BE2C (cell line): Measurements from ENCODE around the gene HOXA7.

Source experiments
- DNase-seq: peaks from one replicate; pipeline ENCODE4 v3.0.0-alpha.2; 2020
- H3K27me3 ChIP-seq: fragments of 250-450 bp; sonication (Bioruptor Pico); 2 replicates; pipeline ENCODE4 v1.5.1; 2020; ENCODE audit warnings: mild to moderate bottlenecking
- H3K36me3 ChIP-seq: fragments of 250-450 bp; sonication (Bioruptor Pico); 2 replicates; pipeline ENCODE4 v1.5.1; 2020; ENCODE audit warnings: mild to moderate bottlenecking
- H3K4me1 ChIP-seq: fragments of 250-450 bp; sonication (Bioruptor Pico); 2 replicates; pipeline ENCODE4 v1.5.1; 2020
- H3K4me3 ChIP-seq: 2 replicates; pipeline ENCODE4 v1.5.1; 2011; ENCODE audit warnings: low read depth, low read length
- H3K9me3 ChIP-seq: fragments of 250-450 bp; sonication (Bioruptor Pico); 2 replicates; pipeline ENCODE4 v1.5.1; 2020
- TF ChIP-seq, protein P1 (sequence below): IDR thresholded peaks from 2 replicates; pipeline ENCODE4 v1.5.1; 2012; ENCODE audit warnings: mild to moderate bottlenecking, low read depth, low read length

Gene HOXA7

DNA sequence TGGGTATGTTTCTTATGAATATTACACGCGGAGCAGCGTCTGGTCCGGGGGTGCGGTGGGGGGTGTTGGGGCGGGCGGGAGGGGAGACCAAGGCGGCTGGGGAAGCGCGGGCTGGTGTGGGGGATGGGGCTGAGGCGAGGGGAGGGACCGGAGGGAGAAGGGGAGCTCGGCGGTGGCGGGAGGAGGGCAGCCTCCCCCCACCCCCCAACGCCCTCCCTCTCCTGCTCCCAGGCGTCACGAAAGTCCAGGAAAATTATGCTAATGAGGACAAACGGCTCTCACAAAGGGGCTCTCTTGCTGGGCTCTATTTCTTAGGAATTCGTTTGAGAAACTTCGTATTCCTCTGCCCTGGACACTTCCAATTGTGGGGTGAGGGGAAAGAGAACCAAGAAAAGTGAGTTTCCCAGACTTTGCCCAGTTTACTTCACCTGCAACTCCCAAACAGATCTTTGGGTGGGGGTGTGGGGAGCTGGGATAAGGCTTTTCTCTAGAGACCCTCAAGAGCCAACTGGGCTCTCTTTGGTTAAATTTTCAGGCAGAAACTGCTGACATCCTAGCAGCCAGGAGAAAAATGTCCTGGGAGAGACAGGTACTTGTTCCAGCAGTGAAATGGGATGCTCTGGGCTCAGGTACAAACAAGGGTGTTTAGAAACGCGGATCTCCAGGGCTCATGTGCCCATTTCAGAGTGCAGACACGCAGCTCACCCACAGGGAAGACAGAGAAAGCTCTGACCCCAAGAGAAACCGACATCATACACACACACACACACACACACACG is 42.3 kb downstream of the HOXA7 start:
- H3K27me3 ChIP-seq: peaks cover 95% of the 10 kb centered on the region
- no peak for DNase-seq
- H3K9me3 ChIP-seq: no peaks in the 10 kb centered on the region
- no peak overlapping the region for H3K4me3 ChIP-seq
- TF ChIP-seq, protein P1, sequence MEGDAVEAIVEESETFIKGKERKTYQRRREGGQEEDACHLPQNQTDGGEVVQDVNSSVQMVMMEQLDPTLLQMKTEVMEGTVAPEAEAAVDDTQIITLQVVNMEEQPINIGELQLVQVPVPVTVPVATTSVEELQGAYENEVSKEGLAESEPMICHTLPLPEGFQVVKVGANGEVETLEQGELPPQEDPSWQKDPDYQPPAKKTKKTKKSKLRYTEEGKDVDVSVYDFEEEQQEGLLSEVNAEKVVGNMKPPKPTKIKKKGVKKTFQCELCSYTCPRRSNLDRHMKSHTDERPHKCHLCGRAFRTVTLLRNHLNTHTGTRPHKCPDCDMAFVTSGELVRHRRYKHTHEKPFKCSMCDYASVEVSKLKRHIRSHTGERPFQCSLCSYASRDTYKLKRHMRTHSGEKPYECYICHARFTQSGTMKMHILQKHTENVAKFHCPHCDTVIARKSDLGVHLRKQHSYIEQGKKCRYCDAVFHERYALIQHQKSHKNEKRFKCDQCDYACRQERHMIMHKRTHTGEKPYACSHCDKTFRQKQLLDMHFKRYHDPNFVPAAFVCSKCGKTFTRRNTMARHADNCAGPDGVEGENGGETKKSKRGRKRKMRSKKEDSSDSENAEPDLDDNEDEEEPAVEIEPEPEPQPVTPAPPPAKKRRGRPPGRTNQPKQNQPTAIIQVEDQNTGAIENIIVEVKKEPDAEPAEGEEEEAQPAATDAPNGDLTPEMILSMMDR: no peak
- H3K4me1 ChIP-seq: no peaks in the 10 kb centered on the region
- H3K36me3 ChIP-seq: no peaks in the 10 kb centered on the region

DNA sequence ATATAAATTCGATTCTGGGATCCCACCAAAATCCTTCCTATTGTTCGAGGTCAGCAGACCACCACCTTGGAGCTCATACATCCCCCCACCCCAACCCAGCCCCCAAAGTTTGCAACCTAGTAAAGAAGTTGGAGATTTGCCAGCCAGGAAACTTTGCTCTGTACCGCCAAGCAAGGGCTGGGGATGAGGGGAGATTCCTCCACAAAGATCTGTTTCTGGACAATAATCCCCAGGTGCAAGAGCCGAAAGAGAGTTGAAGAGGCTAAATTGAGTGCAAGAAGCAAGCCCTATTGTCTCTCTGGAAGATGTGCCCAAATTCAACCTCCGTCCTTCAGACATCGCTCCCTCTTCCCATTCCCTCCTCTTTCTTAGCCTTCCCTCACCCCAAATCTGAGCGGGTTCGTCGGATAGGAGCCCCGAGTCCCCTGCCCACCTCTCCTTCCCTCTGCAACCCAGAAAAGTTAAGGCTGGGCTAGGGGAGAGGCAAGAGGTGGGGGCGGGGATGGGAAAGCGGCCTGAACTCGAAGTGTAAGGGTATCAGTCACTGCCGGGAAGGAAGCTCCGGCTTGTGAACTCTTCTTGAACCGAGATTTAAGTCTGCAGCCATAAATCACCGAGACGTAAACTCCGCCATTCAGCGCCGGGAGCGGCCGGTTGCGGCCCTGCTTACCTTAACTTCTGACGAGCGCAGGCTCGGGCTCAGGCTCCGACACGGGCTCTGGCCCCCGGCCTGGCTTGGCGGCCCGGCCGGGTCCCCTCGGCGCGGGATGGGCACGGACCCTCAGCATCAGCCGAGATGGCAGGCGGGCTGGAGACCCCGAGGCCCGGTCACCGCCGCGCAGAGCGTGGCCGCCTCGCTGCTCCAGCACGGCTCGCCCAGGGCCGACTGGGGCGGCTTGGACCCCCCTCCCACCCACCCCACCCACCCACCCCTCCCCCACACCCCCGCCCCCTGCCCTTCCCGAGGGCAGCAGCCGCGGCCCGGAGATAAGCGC is 43.2 kb downstream of the HOXA7 start:
- Histone ChIP-seq H3K27me3 (peaks cover 95% of the 10 kb centered on the region), H3K36me3 (no peaks in the 10 kb centered on the region), H3K9me3 (no peaks in the 10 kb centered on the region), H3K4me1 (no peaks in the 10 kb centered on the region), H3K4me3 (no peak overlapping the region)
- TF ChIP-seq, protein P1: no peak
- DNase-seq: no peak

GRCh38 chr7:27112361-27112760 is 44.1 kb downstream of the HOXA7 start:
- Histone ChIP-seq H3K4me1 (no peaks in the 10 kb centered on the region), H3K9me3 (no peaks in the 10 kb centered on the region)

DNA sequence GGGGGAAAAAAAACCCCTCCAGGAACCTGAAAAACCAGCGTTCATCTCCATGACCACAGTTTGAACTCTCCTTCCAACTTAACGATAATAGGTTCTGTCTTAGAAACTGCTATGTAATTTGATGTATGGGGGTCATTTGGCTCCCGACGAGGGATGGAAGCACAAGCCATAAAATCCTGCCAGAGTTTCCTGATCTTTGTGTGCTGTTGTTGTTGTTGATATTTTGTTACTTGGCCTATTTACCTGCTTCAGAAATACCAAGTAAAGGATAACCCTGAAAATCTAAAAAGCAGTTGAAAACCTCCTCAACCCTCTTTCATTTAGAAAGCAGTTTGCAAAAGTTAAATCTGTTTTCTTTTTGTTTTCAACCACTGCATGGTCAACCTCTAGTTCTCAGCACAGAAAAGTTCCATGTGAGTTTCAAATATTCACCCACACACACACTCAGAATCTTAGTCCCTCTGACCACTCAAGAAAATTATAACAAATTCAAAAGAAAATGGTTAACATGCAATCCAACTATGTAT is 44.7 kb downstream of the HOXA7 start:
- no peaks in the 10 kb centered on the region for H3K9me3 ChIP-seq
- peaks cover 95% of the 10 kb centered on the region for H3K27me3 ChIP-seq

More at GRCh38 chr7:27112361-27112760, 44.1 kb downstream of the HOXA7 start:
- Histone ChIP-seq H3K4me3 (no peak overlapping the region), H3K27me3 (peaks cover 95% of the 10 kb centered on the region), H3K36me3 (no peaks in the 10 kb centered on the region)
- no peak for DNase-seq
- TF ChIP-seq, protein P1: no peak

GRCh38 chr7:27111042-27111750 is 45.3 kb downstream of the HOXA7 start:
- Histone ChIP-seq H3K4me1 (no peaks in the 10 kb centered on the region), H3K27me3 (peaks cover 95% of the 10 kb centered on the region), H3K9me3 (no peaks in the 10 kb centered on the region), H3K4me3 (no peak overlapping the region), H3K36me3 (no peaks in the 10 kb centered on the region)
- DNase-seq: no peak
- TF ChIP-seq, protein P1: no peak

More for the DNA sequence above, 44.7 kb downstream of the HOXA7 start:
- TF ChIP-seq, protein P1: no peak
- H3K4me1 ChIP-seq: no peaks in the 10 kb centered on the region
- DNase-seq: no peak
- no peaks in the 10 kb centered on the region for H3K36me3 ChIP-seq
- no peak overlapping the region for H3K4me3 ChIP-seq
